NCI-H510A (cell line): ENCODE measurements around the gene LMOD2.
"Not testable (repeated sequence)": the region's sequence is repeated elsewhere in the genome, so short reads cannot be mapped to it uniquely, and the experiment has no call there.

Experiments used
- DNase-seq: peaks from one replicate; lab custom pipeline; 2025; lab: John Stamatoyannopoulos, UW

The LMOD2 gene

GRCh38 chr7:123655614-123656013 lies at the start of gene LMOD2:
Gene LMOD2, plus strand, starts transcription at chr7:123655866. Its CDS starts 98 bp downstream, at chr7:123655964.
- no peak for DNase-seq

GRCh38 chr7:123607423-123607975 lies 48.2 kb upstream of the LMOD2 start:
- DNase-seq: no peak

- no peak for DNase-seq
These were observed 46.4 kb upstream of the LMOD2 start for GRCh38 chr7:123608991-123609882.

GRCh38 chr7:123609883-123610239 lies 45.8 kb upstream of the LMOD2 start:
- no peak for DNase-seq

GRCh38 chr7:123612024-123612423 lies 43.6 kb upstream of the LMOD2 start:
- DNase-seq: no peak

GRCh38 chr7:123615344-123615743 lies 40.3 kb upstream of the LMOD2 start:
- DNase-seq: no peak

GRCh38 chr7:123616223-123616622 lies 39.4 kb upstream of the LMOD2 start:
- no peak for DNase-seq

GRCh38 chr7:123621707-123622106 lies 34.0 kb upstream of the LMOD2 start:
- DNase-seq: no peak

- peak; percentile 61 for DNase-seq
These were observed 32.8 kb upstream of the LMOD2 start for GRCh38 chr7:123622660-123623386.

GRCh38 chr7:123624527-123625183 lies 31.0 kb upstream of the LMOD2 start:
- no peak for DNase-seq

- no peak for DNase-seq
These were observed 30.4 kb upstream of the LMOD2 start for GRCh38 chr7:123625254-123625653.

GRCh38 chr7:123627851-123628250 lies 27.8 kb upstream of the LMOD2 start:
- no peak for DNase-seq

- DNase-seq: no peak
These were observed 26.8 kb upstream of the LMOD2 start for GRCh38 chr7:123628829-123629228.

GRCh38 chr7:123629281-123629680 lies 26.4 kb upstream of the LMOD2 start:
- DNase-seq: no peak

- no peak for DNase-seq
These were observed 22.9 kb upstream of the LMOD2 start for GRCh38 chr7:123632808-123633207.

GRCh38 chr7:123633553-123633952 lies 22.1 kb upstream of the LMOD2 start:
- DNase-seq: no peak

- not testable (repeated sequence) for DNase-seq
These were observed 21.6 kb upstream of the LMOD2 start for GRCh38 chr7:123634011-123634573.

GRCh38 chr7:123635551-123636359 lies 19.9 kb upstream of the LMOD2 start:
- no peak for DNase-seq

GRCh38 chr7:123637203-123637602 lies 18.5 kb upstream of the LMOD2 start:
- no peak for DNase-seq

GRCh38 chr7:123637878-123638277 lies 17.8 kb upstream of the LMOD2 start:
- no peak for DNase-seq

- DNase-seq: no peak
These were observed 16.0 kb upstream of the LMOD2 start for GRCh38 chr7:123639631-123640030.
